GM10266 (cell line): ENCODE results near the gene CCDC198.

Experiments
- DNase-seq: peaks from one replicate; pipeline ENCODE4 v3.0.0; 2012; ENCODE audit errors: extremely low spot score
- CTCF ChIP-seq: IDR thresholded peaks from 2 replicates; pipeline ENCODE4 v1.5.1; 2012; ENCODE audit warnings: mild to moderate bottlenecking, low read depth; ENCODE audit not compliant: control insufficient read depth, insufficient read depth; ENCODE audit errors: missing control alignments

Gene CCDC198

GRCh38 chr14:57478050-57478449 lies 15.6 kb downstream of the CCDC198 start:
- TF ChIP-seq CTCF = no peak
- DNase-seq = no peak

DNA sequence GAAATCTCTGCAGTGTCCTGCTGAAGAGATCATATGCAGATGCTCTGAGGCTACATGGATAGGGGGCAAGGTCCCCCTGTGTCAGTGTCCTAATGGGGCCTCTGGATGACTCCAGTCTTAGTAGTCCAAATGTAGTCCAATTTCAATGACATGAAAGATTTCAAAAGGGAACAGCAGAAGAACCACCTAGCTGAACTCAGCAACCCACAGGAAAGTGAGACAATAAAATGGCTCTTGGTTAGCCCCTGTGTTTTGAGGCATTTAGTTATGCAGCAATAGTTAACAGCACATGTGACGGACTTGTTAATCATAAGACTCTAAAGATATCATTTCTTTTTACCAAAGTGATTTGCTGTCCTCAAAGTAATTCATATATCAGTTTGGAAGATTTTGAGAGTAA lies 22.7 kb downstream of the CCDC198 start:
- no peak for TF ChIP-seq CTCF
- DNase-seq = no peak

DNA sequence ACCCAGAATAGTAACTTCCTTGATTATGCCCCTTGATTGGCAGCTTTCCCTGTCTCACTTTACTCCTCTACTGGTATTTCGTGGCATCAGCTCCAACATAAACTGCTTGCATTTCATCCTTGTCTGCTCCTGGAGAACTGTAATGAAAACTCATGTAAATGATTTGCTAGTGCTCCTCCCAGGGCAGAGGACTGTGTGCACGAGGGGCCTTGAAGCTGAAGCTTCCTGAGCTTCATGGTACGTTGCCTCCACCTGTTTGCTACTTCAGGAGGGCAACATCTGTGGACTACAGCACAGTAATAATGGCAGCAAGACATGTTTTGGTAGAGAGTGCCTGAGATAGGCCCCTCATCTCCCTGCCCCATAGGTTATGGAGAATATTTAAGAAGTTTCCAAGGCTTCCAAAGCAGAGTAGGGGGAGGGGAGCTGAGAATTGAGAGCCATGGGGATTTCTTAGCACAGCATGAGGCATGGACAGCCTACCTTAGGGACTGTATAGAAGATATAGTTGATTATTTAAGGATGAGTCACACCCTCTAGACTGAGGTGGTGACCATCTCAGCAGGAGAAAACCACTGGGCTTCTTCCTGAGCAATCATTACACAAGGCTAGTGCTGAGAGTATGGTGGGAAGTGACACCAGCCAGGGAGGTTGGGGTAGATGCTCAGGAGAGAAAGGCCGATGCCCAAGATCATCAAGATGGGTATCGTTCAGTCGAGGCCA lies 29.5 kb downstream of the CCDC198 start:
- no peak for DNase-seq

DNA sequence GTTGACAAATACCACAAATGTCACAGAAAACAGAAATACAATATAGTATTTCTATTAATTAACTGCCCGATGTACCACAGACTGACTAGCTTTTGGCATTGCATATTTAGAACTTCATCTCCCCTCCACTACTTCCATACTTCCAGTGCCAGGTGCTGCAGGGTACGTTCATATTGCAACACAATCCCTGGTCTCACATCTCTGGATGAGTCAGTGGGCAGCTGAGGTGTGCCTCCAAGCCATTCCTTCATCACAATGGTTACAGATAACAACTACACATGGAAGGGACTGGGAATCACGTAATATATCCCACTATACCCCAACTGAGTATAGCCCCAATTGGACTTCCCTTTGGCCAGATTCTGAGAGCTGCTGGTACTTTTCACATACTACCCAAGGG lies 31.1 kb downstream of the CCDC198 start:
- TF ChIP-seq CTCF = no peak
- no peak for DNase-seq

More for the DNA sequence above, 29.5 kb downstream of the CCDC198 start:
- no peak for TF ChIP-seq CTCF

DNA sequence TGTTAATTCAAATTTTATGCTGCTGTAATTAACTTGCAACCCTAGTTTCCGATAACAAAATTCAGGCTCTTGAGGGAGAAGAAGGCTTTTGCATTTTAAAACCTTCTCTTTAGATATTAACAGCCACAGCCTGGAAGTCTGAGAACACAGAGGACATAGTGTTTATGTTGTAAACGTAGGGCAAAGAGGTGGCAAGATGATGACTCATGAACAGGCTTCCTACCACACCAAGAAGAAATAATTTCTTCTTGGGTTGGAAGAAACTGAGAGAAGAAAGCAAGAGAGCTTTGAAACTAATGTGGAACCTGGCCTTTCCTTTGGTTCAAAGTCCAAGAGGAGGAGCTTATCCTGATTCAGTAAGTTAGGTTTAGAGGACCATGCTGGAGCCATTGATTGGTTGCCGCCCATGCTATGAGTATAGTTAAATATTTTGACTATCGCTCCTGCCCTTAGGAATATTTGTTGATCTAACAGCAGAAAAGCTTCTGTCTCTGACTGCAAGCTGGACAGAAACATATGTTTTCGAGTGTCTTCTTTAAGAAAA lies 31.8 kb downstream of the CCDC198 start:
- TF ChIP-seq CTCF = no peak
- DNase-seq = no peak

DNA sequence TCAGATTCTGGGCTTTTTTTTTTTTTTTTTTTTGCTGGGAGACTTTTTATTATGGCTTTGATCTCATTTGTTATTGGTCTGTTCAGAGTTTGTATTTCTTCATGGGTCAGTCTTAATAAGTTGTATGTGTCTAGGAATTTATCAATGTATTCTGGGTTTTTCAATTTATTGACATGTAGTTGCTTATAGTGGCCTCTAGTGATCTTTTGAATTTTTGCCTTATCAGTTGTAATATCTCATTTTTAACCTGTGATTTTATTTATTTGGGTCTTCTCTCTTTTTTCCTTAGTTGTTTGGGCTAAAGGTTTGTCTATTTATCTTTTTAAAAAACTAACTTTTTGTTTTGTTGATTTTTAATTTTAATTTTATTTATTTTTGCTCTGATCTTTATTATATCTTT lies 57.7 kb downstream of the CCDC198 start:
- no peak for DNase-seq

More for the DNA sequence above, 57.7 kb downstream of the CCDC198 start:
- no peak for TF ChIP-seq CTCF
